ENCODE results near the gene CCDC182.

GRCh38 chr17:57774872-57775271, 29.8 kb upstream of the CCDC182 start:
- TF ChIP-seq CTCF (IDR thresholded peaks at IDR 0.05) (no peak), POLR2AphosphoS5 (IDR thresholded peaks at IDR 0.05) (no peak)

Data from transverse colon (tissue), 4 donors.